ENCODE results near the gene PACSIN2. TPM values are rescaled to one million over a fixed set of nuclear protein-coding genes. Genes with fewer than 3 reads are reported as not detected.
A peak's percentile ranks its signal among the peaks of the same experiment; 100 is the strongest.

Gene PACSIN2
- total RNA-seq, 1 donor from 2014 or later: 93.4 TPM

DNA sequence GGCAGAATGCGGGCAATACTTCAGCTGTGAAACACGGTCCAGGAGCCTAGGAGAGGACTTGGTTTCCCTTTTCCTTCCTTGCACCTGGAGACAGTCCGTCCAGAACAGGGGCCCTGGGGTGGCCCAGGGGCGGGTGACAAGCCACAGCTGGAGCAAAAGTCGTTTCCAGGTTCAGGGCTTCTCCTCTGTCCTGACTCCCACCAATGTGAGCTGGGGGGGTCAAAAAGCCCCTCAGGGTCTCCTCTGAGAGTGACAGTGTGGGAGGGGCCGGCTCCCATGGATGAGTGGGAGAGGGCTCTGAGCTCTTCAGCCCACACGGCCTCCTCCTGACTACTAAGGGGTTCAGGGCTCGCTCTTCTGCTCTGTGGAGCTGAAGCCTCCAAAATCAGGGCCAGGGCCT, 137.8 kb downstream of the PACSIN2 start:
- TF ChIP-seq, protein P1, sequence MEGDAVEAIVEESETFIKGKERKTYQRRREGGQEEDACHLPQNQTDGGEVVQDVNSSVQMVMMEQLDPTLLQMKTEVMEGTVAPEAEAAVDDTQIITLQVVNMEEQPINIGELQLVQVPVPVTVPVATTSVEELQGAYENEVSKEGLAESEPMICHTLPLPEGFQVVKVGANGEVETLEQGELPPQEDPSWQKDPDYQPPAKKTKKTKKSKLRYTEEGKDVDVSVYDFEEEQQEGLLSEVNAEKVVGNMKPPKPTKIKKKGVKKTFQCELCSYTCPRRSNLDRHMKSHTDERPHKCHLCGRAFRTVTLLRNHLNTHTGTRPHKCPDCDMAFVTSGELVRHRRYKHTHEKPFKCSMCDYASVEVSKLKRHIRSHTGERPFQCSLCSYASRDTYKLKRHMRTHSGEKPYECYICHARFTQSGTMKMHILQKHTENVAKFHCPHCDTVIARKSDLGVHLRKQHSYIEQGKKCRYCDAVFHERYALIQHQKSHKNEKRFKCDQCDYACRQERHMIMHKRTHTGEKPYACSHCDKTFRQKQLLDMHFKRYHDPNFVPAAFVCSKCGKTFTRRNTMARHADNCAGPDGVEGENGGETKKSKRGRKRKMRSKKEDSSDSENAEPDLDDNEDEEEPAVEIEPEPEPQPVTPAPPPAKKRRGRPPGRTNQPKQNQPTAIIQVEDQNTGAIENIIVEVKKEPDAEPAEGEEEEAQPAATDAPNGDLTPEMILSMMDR (IDR thresholded peaks at IDR 0.05): no peak
- Mint-ChIP-seq H3K27me3 (ENCODE audit: low read depth) (no peaks in the 10 kb centered on the region), H3K9me3 (ENCODE audit: low read depth) (no peaks in the 10 kb centered on the region), H3K36me3 (ENCODE audit: low read depth) (peaks cover 26% of the 10 kb centered on the region), H3K4me3 (ENCODE audit: unreplicated experiment) (no peak overlapping the region), H3K27ac (ENCODE audit: unreplicated experiment) (no peak overlapping the region), H3K4me1 (ENCODE audit: low read depth) (no peaks in the 10 kb centered on the region)
- DNase-seq (ENCODE audit: low spot score): no peak

DNA sequence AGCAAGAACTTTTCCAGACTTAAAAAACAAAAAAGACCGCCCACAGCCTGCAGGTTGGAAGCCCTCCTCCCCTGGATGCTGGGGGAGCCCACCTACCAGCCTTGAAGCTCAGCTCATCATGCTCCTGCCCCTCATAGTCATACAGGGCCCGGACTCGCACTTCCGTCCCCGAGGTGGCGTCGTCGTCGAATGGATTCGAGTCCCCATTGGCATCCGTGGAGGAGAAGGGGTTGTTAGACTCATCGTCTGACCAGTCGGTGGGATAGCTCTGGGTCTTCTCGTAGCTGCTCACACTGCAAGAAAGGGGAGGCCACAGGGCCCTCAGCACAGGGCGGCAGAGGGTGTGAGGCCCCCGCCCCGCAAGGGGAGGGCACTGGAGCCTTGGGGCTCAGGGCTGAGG, 138.9 kb downstream of the PACSIN2 start:
- DNase-seq (ENCODE audit: low spot score): no peak
- H3K36me3 Mint-ChIP-seq (ENCODE audit: low read depth): peaks cover 24% of the 10 kb centered on the region
- no peak overlapping the region for H3K27ac Mint-ChIP-seq (ENCODE audit: unreplicated experiment)
- no peaks in the 10 kb centered on the region for H3K4me1 Mint-ChIP-seq (ENCODE audit: low read depth)
- H3K4me3 Mint-ChIP-seq (ENCODE audit: unreplicated experiment): no peak overlapping the region
- H3K9me3 Mint-ChIP-seq (ENCODE audit: low read depth): no peaks in the 10 kb centered on the region
- H3K27me3 Mint-ChIP-seq (ENCODE audit: low read depth): no peaks in the 10 kb centered on the region
- TF ChIP-seq, protein P1 (IDR thresholded peaks at IDR 0.05): no peak

DNA sequence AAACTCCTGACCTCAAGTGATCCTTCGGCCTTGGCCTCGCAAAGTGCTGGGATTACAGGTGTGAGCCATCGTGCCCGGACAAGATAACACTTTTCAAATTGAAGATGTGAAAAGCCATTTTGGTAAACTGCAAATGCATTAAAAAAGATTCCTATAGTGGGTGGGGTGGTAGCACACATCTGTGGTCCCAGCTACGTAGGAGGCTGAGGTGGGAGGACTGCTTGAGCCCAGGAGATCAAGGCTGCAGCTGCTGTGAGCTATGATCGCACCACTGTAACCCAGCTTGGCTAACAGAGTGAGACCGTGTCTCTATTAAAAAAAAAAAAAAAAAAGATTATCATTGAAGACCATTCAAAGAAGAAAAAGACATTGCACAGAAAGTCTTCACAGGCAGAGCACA, 140.9 kb downstream of the PACSIN2 start:
- TF ChIP-seq, protein P1 (IDR thresholded peaks at IDR 0.05): no peak
- no peak for DNase-seq (ENCODE audit: low spot score)
- Mint-ChIP-seq H3K4me1 (ENCODE audit: low read depth) (peaks cover 7% of the 10 kb centered on the region), H3K9me3 (ENCODE audit: low read depth) (no peaks in the 10 kb centered on the region), H3K27ac (ENCODE audit: unreplicated experiment) (no peak overlapping the region), H3K36me3 (ENCODE audit: low read depth) (peaks cover 24% of the 10 kb centered on the region), H3K4me3 (ENCODE audit: unreplicated experiment) (no peak overlapping the region), H3K27me3 (ENCODE audit: low read depth) (no peaks in the 10 kb centered on the region)

DNA sequence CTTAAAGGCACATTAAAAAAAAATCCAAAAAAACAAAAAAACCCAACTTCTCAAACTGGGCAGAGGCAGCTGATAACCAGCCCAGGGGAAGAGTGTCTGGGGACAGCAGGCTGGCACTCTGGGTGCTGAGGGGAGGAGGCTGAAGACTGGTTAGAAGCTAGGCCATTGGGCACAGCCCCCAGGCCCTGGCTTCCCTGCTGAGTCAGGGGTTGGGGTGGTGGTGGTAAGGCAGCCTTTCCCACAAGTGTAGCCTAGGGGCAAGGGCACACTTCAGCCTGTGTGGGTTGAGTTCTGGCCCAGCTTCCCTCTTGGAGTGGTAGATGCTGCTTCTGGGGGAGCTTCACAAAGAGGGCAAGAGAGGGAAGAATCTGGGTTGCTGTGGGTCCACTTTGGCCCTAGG, 141.6 kb downstream of the PACSIN2 start:
- peak overlapping the region; percentile 32 for H3K27ac Mint-ChIP-seq (ENCODE audit: unreplicated experiment)
- TF ChIP-seq, protein P1 (IDR thresholded peaks at IDR 0.05): no peak
- DNase-seq (ENCODE audit: low spot score): no peak
- no peaks in the 10 kb centered on the region for H3K27me3 Mint-ChIP-seq (ENCODE audit: low read depth)
- H3K36me3 Mint-ChIP-seq (ENCODE audit: low read depth): peaks cover 20% of the 10 kb centered on the region
- H3K4me1 Mint-ChIP-seq (ENCODE audit: low read depth): peaks cover 12% of the 10 kb centered on the region
- H3K4me3 Mint-ChIP-seq (ENCODE audit: unreplicated experiment): no peak overlapping the region
- no peaks in the 10 kb centered on the region for H3K9me3 Mint-ChIP-seq (ENCODE audit: low read depth)

DNA sequence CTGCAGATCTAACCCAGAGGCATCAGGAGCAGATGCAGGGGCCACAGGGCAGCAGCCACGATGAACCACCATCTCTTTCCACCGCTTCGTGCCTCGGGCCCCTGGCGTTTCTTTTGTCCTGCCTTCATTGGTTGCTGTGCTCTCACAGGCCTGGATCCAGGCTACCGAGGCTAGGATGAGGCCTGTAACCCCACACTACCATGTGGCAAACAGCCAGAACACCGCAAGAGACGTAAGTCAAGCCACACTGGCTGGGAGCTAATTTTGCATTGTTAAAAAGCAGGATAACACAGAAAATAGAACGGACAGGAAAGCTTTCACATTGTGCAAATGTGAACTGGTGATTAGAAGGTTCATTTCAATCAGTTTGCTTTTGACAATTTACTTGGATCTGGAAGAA, 142.1 kb downstream of the PACSIN2 start:
- TF ChIP-seq, protein P1 (IDR thresholded peaks at IDR 0.05): no peak
- Mint-ChIP-seq H3K4me3 (ENCODE audit: unreplicated experiment) (no peak overlapping the region), H3K36me3 (ENCODE audit: low read depth) (peaks cover 19% of the 10 kb centered on the region)

More for the DNA sequence above, 142.1 kb downstream of the PACSIN2 start:
- DNase-seq (ENCODE audit: low spot score): no peak
- Mint-ChIP-seq H3K27ac (ENCODE audit: unreplicated experiment) (no peak overlapping the region), H3K27me3 (ENCODE audit: low read depth) (no peaks in the 10 kb centered on the region), H3K4me1 (ENCODE audit: low read depth) (peaks cover 16% of the 10 kb centered on the region), H3K9me3 (ENCODE audit: low read depth) (no peaks in the 10 kb centered on the region)

All from chondrocyte (in vitro differentiated cells).